ENCODE results near the gene HERPUD1. TPM values are rescaled to one million over a fixed set of nuclear protein-coding genes. Genes with fewer than 3 reads are reported as not detected.

The HERPUD1 gene
- total RNA-seq, 1 donor from 2014 or later, result 178 TPM

DNA sequence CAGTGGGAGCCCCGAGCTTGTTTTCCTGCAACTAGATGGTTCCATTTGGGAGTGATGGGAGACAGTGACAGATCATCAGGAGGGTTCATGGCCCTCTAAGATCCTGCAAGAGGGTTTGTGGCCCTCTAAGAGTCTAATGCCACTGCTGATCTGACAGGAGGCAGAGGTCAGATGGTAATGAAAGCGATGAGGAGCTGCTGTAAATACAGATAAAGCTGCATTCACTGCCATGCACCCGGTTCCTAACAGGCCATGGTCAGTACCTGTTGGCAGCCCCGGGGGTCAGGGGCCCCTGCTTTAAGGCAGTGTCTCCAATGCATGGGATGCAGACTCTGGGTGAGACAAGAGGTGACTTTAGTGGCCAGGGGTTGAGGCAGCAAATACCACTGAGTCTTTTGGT, 36.1 kb upstream of the HERPUD1 start:
- H3K27ac Mint-ChIP-seq, result no peak overlapping the region
- peaks cover 12% of the 10 kb centered on the region for H3K4me1 Mint-ChIP-seq (ENCODE audit: low read depth)
- DNase-seq (ENCODE audit: low spot score), result no peak
- no peaks in the 10 kb centered on the region for H3K9me3 Mint-ChIP-seq
- no peaks in the 10 kb centered on the region for H3K36me3 Mint-ChIP-seq (ENCODE audit: low read depth)
- intact Hi-C loops (cut with micrococcal nuclease), result loop anchor here (5.0 kb wide), 1 partner anchor 56 kb away; no protein-coding TSS in a partner anchor
- H3K4me3 Mint-ChIP-seq, result no peak overlapping the region
- H3K27me3 Mint-ChIP-seq (ENCODE audit: insufficient read depth), result peaks cover 12% of the 10 kb centered on the region

DNA sequence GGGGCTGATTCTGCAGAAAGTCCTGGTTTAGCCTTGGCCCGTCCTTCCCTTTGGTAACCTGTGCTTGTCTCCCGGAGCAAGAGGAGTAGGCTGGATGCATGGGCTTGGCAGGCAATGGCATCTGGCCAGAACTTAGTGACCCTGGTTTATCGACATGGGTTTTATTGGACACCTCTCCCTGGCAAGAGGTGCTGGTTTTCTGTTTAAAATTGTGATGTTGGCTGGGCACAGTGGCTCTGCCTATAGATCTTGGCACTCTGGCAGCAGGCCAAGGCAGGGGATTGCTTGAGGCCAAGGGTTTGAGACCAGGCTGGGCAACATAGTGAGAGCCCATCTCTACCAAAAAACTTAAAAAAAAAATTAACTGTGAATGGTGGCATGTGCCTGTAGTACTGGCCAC, 35.7 kb upstream of the HERPUD1 start:
- no peak for DNase-seq (ENCODE audit: low spot score)
- Mint-ChIP-seq H3K4me3 (no peak overlapping the region), H3K27me3 (ENCODE audit: insufficient read depth) (peaks cover 16% of the 10 kb centered on the region), H3K4me1 (ENCODE audit: low read depth) (peaks cover 15% of the 10 kb centered on the region), H3K9me3 (no peaks in the 10 kb centered on the region), H3K27ac (no peak overlapping the region), H3K36me3 (ENCODE audit: low read depth) (no peaks in the 10 kb centered on the region)
- intact Hi-C loops (cut with micrococcal nuclease), result loop anchor here (5.0 kb wide), 1 partner anchor 56 kb away; no protein-coding TSS in a partner anchor

DNA sequence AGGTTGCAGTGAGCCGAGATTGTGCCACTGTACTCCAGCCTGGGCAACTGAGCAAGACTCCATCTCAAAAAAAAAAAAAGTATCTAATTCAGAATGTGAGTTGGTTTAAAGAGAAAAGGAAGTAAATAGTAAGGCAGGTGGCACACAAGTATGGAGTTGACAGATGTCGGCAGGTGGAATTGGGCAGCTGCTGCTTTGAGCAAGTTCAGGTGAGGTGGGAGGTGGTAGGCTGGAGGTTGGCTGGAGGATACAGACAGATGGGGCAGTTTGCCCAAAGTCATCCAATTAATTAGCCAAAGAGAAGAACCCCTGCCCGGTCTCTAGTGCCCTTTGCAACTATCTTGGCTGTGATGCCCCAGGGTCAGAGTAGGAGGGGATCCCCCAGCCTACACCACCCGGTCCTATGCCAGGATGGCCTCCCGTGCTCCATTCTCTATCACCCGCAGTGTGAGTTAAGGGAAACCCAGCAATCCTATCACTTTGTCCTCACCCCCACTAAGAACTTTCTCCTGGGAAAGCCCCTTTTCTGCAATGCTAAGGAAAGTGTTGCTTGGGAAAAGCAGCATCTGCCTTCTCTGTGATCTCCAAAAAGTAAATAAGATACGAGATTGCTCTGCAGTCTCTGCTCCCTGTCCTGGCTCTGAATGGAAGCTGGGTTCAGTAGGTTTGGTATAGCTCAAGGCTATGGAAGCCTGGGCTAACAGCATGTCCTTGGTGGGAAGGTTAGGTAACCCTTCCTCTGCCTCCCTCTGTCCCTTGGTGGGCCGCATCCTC, 34.7 kb upstream of the HERPUD1 start:
- no peaks in the 10 kb centered on the region for H3K9me3 Mint-ChIP-seq
- DNase-seq (ENCODE audit: low spot score), result no peak
- peaks cover 20% of the 10 kb centered on the region for H3K27me3 Mint-ChIP-seq (ENCODE audit: insufficient read depth)
- peaks cover 15% of the 10 kb centered on the region for H3K4me1 Mint-ChIP-seq (ENCODE audit: low read depth)
- H3K27ac Mint-ChIP-seq, result no peak overlapping the region
- H3K36me3 Mint-ChIP-seq (ENCODE audit: low read depth), result no peaks in the 10 kb centered on the region
- intact Hi-C loops (cut with micrococcal nuclease), result loop anchor here (5.0 kb wide), 1 partner anchor 55 kb away; no protein-coding TSS in a partner anchor
- H3K4me3 Mint-ChIP-seq, result no peak overlapping the region

DNA sequence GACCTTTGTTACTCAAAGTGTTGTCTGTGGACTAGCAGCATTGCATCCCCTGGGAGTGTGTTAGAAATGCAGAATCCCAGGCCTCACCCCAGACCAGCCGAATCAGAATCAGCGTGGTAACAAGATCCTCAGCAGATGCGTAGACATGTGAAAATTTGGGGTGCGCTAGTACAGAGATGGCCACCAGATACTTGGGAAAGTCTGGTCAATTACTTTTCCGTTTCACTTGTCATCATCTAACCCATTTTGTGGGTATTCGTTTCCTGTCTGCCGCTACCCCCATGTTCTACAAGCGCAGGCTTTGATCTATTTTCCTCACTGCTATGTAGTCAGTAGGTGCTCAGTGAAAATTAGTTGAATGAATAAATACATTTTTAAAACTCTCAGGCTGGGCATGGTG, 33.1 kb upstream of the HERPUD1 start:
- no peak for DNase-seq (ENCODE audit: low spot score)
- intact Hi-C loops (cut with micrococcal nuclease), result loop anchor here (5.0 kb wide), 1 partner anchor 53 kb away; no protein-coding TSS in a partner anchor
- H3K27me3 Mint-ChIP-seq (ENCODE audit: insufficient read depth), result peaks cover 20% of the 10 kb centered on the region

DNA sequence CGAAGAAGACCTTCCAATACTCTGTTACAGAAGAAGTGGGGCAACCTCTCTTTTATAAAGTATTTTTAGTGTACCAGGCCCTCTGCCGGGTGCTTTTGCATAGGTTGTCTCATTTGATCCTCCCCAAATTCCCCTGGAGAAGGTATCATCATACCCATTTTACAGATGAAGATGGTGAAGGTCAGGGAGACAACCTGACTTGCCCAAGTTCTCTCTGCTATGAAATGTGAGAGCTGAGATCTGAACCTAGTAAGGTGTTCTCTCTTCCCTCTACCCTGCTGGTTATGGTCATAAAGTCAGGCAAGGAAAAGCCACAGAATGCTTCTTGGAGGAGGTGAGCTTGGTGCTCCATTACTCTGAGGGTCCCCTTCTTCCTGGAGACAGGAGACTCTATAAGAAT, 28.1 kb upstream of the HERPUD1 start:
- peaks cover 15% of the 10 kb centered on the region for H3K27me3 Mint-ChIP-seq (ENCODE audit: insufficient read depth)
- no peaks in the 10 kb centered on the region for H3K36me3 Mint-ChIP-seq (ENCODE audit: low read depth)
- H3K4me3 Mint-ChIP-seq, result no peak overlapping the region
- H3K27ac Mint-ChIP-seq, result no peak overlapping the region
- intact Hi-C loops (cut with micrococcal nuclease), result no loop called here
- DNase-seq (ENCODE audit: low spot score), result no peak
- H3K4me1 Mint-ChIP-seq (ENCODE audit: low read depth), result peaks cover 10% of the 10 kb centered on the region
- no peaks in the 10 kb centered on the region for H3K9me3 Mint-ChIP-seq

More for the DNA sequence above, 33.1 kb upstream of the HERPUD1 start:
- H3K9me3 Mint-ChIP-seq, result no peaks in the 10 kb centered on the region
- peaks cover 15% of the 10 kb centered on the region for H3K4me1 Mint-ChIP-seq (ENCODE audit: low read depth)
- no peak overlapping the region for H3K4me3 Mint-ChIP-seq
- H3K27ac Mint-ChIP-seq, result no peak overlapping the region
- no peaks in the 10 kb centered on the region for H3K36me3 Mint-ChIP-seq (ENCODE audit: low read depth)

DNA sequence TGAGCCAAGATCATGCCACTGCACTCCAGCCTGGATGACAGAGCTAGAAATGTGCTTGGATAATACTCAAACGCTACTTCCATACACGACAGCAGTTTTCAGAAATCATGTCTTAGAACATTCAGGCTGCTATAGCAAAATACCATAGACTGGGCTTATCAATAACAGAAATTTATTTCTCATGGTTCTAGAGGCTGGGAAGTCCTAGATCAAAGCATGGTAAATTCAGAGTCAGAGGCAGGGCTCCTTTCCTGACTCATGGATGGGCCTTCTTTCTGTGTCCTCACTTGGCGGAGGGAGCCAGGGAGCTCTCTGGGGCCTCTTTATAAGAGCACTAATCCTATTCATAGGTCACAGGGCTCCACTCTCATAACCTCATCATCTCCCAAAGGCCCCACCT, 24.5 kb upstream of the HERPUD1 start:
- no peak overlapping the region for H3K27ac Mint-ChIP-seq
- no peaks in the 10 kb centered on the region for H3K36me3 Mint-ChIP-seq (ENCODE audit: low read depth)
- H3K27me3 Mint-ChIP-seq (ENCODE audit: insufficient read depth), result peaks cover 3% of the 10 kb centered on the region
- H3K4me3 Mint-ChIP-seq, result no peak overlapping the region
- H3K4me1 Mint-ChIP-seq (ENCODE audit: low read depth), result peaks cover 26% of the 10 kb centered on the region
- intact Hi-C loops (cut with micrococcal nuclease), result no loop called here
- no peak for DNase-seq (ENCODE audit: low spot score)
- H3K9me3 Mint-ChIP-seq, result no peaks in the 10 kb centered on the region

DNA sequence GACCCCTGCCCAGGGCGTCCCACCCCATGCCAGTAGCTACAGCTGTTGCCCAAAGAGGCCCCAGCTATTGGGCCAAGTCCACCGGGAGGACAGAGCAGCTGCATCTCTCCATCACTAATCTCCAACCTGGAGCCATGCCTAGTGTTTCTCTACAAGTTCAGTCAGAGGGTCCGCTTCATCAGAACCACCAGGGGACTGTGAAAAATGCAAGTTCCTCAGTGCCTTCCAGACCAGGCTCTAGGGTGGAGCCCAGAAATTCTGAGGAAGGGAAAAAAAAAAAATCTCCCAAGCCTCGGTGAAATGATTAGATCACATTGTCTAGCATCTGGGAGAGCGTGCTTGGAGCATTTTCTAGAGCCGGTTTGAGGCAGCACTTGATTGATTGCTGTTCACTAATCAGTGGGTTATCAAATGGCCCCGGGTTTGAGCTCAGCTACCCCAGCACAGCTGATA, 22.4 kb upstream of the HERPUD1 start:
- no peak for DNase-seq (ENCODE audit: low spot score)
- intact Hi-C loops (cut with micrococcal nuclease), result no loop called here
- Mint-ChIP-seq H3K27ac (no peak overlapping the region), H3K36me3 (ENCODE audit: low read depth) (no peaks in the 10 kb centered on the region), H3K27me3 (ENCODE audit: insufficient read depth) (peaks cover 3% of the 10 kb centered on the region), H3K9me3 (no peaks in the 10 kb centered on the region), H3K4me1 (ENCODE audit: low read depth) (peaks cover 33% of the 10 kb centered on the region), H3K4me3 (no peak overlapping the region)

DNA sequence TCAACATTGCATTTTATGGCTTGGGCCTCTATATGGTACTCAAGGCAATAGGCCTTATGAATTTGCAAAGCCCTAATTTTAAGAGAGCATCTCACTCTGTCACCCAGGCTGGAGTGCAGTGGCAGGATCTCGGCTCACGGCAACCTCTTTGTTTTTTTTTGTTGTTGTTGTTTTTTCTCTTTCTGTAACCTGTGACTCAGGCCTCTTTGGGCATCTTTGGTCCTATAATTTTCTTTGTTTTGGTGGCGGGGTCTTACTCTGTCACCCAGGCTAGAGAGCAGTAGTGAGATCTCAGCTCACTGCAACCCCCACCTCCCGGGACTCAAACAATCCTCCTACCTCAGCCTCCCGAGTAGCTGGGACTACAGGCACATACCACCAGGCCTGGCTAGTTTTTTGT, 21.8 kb upstream of the HERPUD1 start:
- no peak overlapping the region for H3K4me3 Mint-ChIP-seq
- peaks cover 33% of the 10 kb centered on the region for H3K4me1 Mint-ChIP-seq (ENCODE audit: low read depth)
- intact Hi-C loops (cut with micrococcal nuclease), result no loop called here
- DNase-seq (ENCODE audit: low spot score), result no peak
- H3K36me3 Mint-ChIP-seq (ENCODE audit: low read depth), result no peaks in the 10 kb centered on the region
- no peaks in the 10 kb centered on the region for H3K9me3 Mint-ChIP-seq
- H3K27me3 Mint-ChIP-seq (ENCODE audit: insufficient read depth), result peaks cover 3% of the 10 kb centered on the region
- no peak overlapping the region for H3K27ac Mint-ChIP-seq

DNA sequence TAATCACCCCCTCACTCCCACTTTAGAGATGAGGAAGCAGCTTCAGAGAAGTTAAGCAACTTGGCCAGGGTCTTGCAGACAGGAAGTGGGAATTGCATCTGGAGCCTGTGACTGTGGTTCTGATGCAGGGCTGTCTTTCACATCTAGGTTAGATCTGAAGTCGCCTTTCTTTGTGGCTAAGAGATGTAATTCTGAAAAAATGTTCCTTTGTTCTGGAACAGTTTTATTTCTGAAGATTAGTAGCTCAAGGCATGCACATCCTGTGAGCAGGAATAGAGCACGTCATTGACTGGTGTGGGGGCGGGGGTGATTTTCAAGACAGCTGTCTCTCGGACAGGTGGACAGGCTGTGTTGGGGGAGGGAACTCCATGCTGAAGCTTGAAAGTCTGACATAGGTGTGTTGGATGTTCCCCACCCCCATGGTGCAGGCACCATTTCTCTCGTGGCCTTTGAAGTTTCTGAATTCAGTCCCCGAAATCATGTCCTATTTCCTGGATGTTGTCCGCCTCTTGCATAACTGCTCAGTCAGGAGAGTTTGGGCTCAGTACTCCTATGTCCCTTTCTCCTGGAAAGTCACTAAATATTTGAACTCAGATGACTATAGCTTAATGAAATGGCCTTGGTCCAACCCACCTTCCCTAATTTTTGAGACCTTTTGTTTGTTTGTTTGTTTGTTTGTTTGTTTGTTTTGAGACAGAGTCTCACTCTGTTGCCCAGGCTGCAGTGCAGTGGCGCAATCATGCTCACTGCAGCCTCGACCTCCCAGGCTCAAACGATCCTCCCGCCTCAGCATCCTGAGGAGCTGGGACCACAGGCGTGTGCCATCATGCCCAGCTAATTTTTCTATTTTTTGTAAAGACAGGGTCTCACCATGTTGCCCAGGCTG, 21.0 kb upstream of the HERPUD1 start:
- intact Hi-C loops (cut with micrococcal nuclease), result no loop called here
- peaks cover 33% of the 10 kb centered on the region for H3K4me1 Mint-ChIP-seq (ENCODE audit: low read depth)
- no peak overlapping the region for H3K4me3 Mint-ChIP-seq
- H3K27me3 Mint-ChIP-seq (ENCODE audit: insufficient read depth), result peaks cover 3% of the 10 kb centered on the region
- DNase-seq (ENCODE audit: low spot score), result no peak
- no peaks in the 10 kb centered on the region for H3K9me3 Mint-ChIP-seq
- H3K27ac Mint-ChIP-seq, result peak overlapping the region; percentile 47
- no peaks in the 10 kb centered on the region for H3K36me3 Mint-ChIP-seq (ENCODE audit: low read depth)

DNA sequence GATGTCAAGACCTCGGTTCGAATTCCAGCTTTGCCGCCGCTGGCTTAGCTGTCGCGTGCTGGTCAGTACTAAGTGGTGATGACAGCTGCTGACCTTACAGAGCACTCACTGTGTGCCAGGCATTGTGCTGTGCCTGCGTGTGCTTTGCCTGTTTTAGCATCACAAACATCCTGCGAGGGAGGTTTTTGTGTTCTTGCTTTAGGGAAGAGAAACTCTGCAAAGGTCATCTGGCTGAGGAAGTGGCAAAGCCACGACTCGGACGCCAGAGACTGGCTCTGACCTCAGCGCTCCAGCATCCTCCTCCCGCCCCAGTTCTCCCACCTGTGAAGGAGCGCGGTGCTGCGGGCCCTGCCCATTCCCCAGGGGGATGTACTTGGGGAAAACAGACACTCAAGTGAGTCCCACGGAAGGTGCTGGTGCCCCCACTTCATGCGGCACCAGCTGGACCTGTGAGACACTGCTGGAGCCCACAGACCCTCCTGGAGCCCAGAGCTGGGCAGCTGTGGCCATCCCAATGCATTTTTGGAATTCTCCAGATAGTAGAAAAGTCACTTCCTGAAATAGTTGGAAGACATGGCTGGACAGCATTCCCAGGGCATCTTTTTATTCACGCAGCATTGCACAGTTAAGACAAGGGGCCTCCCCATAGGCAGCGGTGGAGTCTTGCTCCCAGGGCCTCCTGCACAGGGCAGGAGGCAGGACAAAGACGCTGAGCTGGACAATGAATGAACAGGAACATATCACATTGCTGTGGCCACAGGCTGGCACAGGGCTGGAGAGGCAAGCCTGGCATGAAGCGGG, 20.0 kb upstream of the HERPUD1 start:
- no peak for DNase-seq (ENCODE audit: low spot score)
- Mint-ChIP-seq H3K4me1 (ENCODE audit: low read depth) (peaks cover 40% of the 10 kb centered on the region), H3K4me3 (no peak overlapping the region), H3K36me3 (ENCODE audit: low read depth) (no peaks in the 10 kb centered on the region), H3K27ac (peak overlapping the region; percentile 13), H3K27me3 (ENCODE audit: insufficient read depth) (peaks cover 3% of the 10 kb centered on the region), H3K9me3 (no peaks in the 10 kb centered on the region)
- intact Hi-C loops (cut with micrococcal nuclease), result no loop called here

DNA sequence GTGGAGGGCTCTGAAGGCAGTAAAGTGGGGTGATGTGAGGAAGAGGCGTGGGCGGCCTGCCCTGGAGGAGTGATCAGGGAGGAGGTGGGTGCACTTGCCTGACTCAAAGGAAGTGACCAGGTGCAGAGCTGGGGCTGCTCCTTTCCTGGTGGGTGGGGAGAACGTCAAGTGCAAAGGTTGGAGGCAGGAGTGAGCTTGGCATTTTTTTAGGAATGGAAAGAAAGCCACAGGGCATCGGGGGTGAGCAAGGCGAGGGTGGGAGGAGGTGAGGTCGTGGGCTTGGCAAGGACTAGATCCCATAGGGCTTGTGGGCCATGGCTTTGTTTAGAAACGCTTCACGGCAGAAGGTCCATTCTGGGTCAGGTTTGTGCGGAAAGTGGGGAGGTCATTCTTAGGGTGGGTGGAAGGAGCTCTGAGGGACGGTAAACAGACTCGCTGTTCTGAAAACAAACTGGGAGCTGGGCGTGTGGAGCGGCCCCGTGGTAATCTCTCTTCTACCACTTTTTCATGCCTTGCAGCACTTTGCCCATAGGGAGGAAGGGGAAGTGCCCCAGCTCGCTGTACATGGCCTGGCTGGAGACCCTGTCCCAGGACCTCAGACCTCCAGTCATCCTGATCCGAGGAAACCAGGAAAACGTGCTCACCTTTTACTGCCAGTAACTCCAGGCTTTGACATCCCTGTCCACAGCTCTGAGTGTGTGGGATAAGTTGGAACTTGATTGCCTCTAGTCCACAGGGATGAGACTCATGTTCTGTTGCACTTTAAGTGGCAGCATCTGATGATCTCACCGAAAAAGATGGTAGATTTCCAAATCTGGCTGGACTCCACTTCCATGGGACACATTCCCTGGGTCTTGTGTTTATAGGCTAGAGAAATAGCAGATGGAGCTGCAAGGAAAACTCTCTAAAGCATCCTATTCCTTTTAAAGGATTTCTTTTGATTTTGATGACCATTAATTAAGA, 18.9 kb upstream of the HERPUD1 start:
- Mint-ChIP-seq H3K27me3 (ENCODE audit: insufficient read depth) (peaks cover 3% of the 10 kb centered on the region), H3K36me3 (ENCODE audit: low read depth) (peaks cover 5% of the 10 kb centered on the region), H3K27ac (peak overlapping the region; percentile 13), H3K4me3 (no peak overlapping the region), H3K9me3 (no peaks in the 10 kb centered on the region), H3K4me1 (ENCODE audit: low read depth) (peaks cover 51% of the 10 kb centered on the region)
- intact Hi-C loops (cut with micrococcal nuclease), result no loop called here
- no peak for DNase-seq (ENCODE audit: low spot score)

DNA sequence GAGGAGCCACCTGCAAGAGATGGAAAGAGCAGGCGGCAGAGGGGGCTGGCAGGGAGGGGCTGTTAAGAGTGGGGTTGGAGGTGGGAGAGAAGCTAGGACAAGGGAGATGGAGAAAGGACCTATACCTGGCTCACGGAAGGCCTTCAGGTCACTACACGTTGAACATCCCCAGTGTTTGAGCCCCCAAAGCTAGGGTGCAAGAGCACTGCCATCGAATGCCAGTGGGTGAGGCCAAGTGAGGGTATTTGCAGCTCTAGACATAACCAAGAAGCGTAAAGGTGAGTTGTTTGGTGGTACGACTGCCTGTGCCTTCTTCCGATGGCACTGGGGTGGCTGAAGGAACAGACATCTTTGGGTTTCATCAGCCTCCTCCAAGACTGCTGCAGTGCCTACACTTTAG, 17.0 kb upstream of the HERPUD1 start:
- H3K4me3 Mint-ChIP-seq, result no peak overlapping the region
- no peaks in the 10 kb centered on the region for H3K27me3 Mint-ChIP-seq (ENCODE audit: insufficient read depth)
- peaks cover 63% of the 10 kb centered on the region for H3K4me1 Mint-ChIP-seq (ENCODE audit: low read depth)
- peaks cover 5% of the 10 kb centered on the region for H3K36me3 Mint-ChIP-seq (ENCODE audit: low read depth)
- H3K27ac Mint-ChIP-seq, result no peak overlapping the region
- DNase-seq (ENCODE audit: low spot score), result no peak
- intact Hi-C loops (cut with micrococcal nuclease), result no loop called here
- no peaks in the 10 kb centered on the region for H3K9me3 Mint-ChIP-seq
